HepG2 (cell line): ENCODE data around the gene ZNF367. TPM values are rescaled to one million over a fixed set of nuclear protein-coding genes. Genes with fewer than 3 reads are reported as not detected.
A peak's percentile ranks its signal among the peaks of the same experiment; 100 is the strongest.

Source experiments
- ATF2 ChIP-seq: sonication (generic); formaldehyde crosslinking; IDR thresholded peaks from 2 replicates; pipeline ENCODE4 v1.4.0; 2020; ENCODE audit warnings: missing genetic modification reagents
- CBX5 ChIP-seq: sonication (generic); formaldehyde crosslinking; IDR thresholded peaks from 2 replicates; pipeline ENCODE4 v1.4.0; 2020; ENCODE audit warnings: missing genetic modification reagents, borderline replicate concordance
- CREB3 ChIP-seq: sonication (generic); formaldehyde crosslinking; IDR thresholded peaks from 2 replicates; pipeline ENCODE4 v1.5.0; 2020; ENCODE audit warnings: missing genetic modification reagents
- HDAC1 ChIP-seq: sonication (generic); formaldehyde crosslinking; IDR thresholded peaks from 2 replicates; pipeline ENCODE4 v1.5.1; 2020; ENCODE audit warnings: mild to moderate bottlenecking, missing genetic modification reagents
- KDM2A ChIP-seq: sonication (generic); formaldehyde crosslinking; IDR thresholded peaks from 2 replicates; pipeline ENCODE4 v1.4.0; 2020; ENCODE audit warnings: low read depth, missing genetic modification reagents, borderline replicate concordance
- NAIF1 ChIP-seq: sonication (generic); formaldehyde crosslinking; IDR thresholded peaks from 2 replicates; pipeline ENCODE4 v1.5.0; 2020; ENCODE audit warnings: mild to moderate bottlenecking, missing genetic modification reagents, borderline replicate concordance
- PAF1 ChIP-seq: IDR thresholded peaks from 2 replicates; pipeline ENCODE4 v1.6.1; 2016; ENCODE audit warnings: missing genetic modification reagents, missing compliant biosample characterization
- PAX8 ChIP-seq: sonication (generic); formaldehyde crosslinking; IDR thresholded peaks from 2 replicates; pipeline ENCODE4 v1.8.0; 2022; ENCODE audit warnings: mild to moderate bottlenecking, missing genetic modification reagents, borderline replicate concordance
- SNAPC4 ChIP-seq: sonication (generic); formaldehyde crosslinking; IDR thresholded peaks from 2 replicates; pipeline ENCODE4 v1.4.0; 2020; ENCODE audit warnings: mild to moderate bottlenecking, missing genetic modification reagents
- SRSF1 ChIP-seq: fragments of 200-400 bp; formaldehyde crosslinking; optimal IDR thresholded peaks from 2 replicates; pipeline ENCODE3; 2017; ENCODE audit warnings: mild to moderate bottlenecking, low read depth, low read length, moderate library complexity
- ZBTB2 ChIP-seq: sonication (generic); formaldehyde crosslinking; IDR thresholded peaks from 2 replicates; pipeline ENCODE4 v1.8.0; 2022; ENCODE audit warnings: low read depth, missing genetic modification reagents
- ZBTB7B ChIP-seq: sonication (generic); formaldehyde crosslinking; IDR thresholded peaks from 2 replicates; pipeline ENCODE4 v1.4.0; 2020; ENCODE audit warnings: missing genetic modification reagents
- ZNF274 ChIP-seq: sonication (generic); formaldehyde crosslinking; IDR thresholded peaks from 2 replicates; pipeline ENCODE4 v1.5.1; 2020; ENCODE audit warnings: mild to moderate bottlenecking, missing genetic modification reagents
- ZNF337 ChIP-seq: sonication (generic); formaldehyde crosslinking; IDR thresholded peaks from 2 replicates; pipeline ENCODE4 v1.5.1; 2020; ENCODE audit warnings: missing genetic modification reagents, low read depth, mild to moderate bottlenecking, borderline replicate concordance
- ZNF501 ChIP-seq: sonication (generic); formaldehyde crosslinking; IDR thresholded peaks from 2 replicates; pipeline ENCODE4 v1.5.1; 2020; ENCODE audit warnings: mild to moderate bottlenecking, moderate library complexity, missing genetic modification reagents
- ZNF580 ChIP-seq: IDR thresholded peaks from 2 replicates; pipeline ENCODE4 v1.6.1; 2016; ENCODE audit warnings: low read depth, borderline replicate concordance
- ZNF644 ChIP-seq: IDR thresholded peaks from 2 replicates; pipeline ENCODE4 v1.6.1; 2016; ENCODE audit warnings: low read depth
- ZNF703 ChIP-seq: sonication (generic); formaldehyde crosslinking; IDR thresholded peaks from 2 replicates; pipeline ENCODE4 v1.5.1; 2020; ENCODE audit warnings: missing genetic modification reagents, mild to moderate bottlenecking, moderate library complexity, borderline replicate concordance
- polyA plus RNA-seq, 8 experiments: library from polyadenylated mRNA; depleted of rRNA in 3 of 8; stranded (reverse) in 7 of 8; unstranded in 1 of 8; fragments of >200 nt; fragmentation: Illumina TruSeq in 4 of 8; extraction: Trizol in 4 of 8; gene quantifications; 2 replicates each; pipeline versions ENCODE4 v1.2.1 to v1.2.3, GENCODE V29; 2011 to 2016; ENCODE audit warnings: low read depth in 4 of 8, missing spikeins in 1 of 8, mixed read lengths in 1 of 8; ENCODE audit not compliant: insufficient read depth in 1 of 8
- total RNA-seq, 5 experiments: library from RNA; depleted of rRNA; stranded (reverse); fragments of >200 nt; fragmentation: Illumina TruSeq; extraction: Trizol; gene quantifications; 2 replicates each; pipeline ENCODE4 v1.2.3, GENCODE V29; 2016; ENCODE audit warnings: low read depth in 1 of 5

The ZNF367 gene
- total and polyA plus RNA-seq, 2 of the 13 experiments (the other 11 are each of a cell fraction or from before 2014, with no cell fraction given): 2.9 to 7.7 TPM

- TF ChIP-seq NAIF1 (0 out of 2 replicates have a peak, but pooled peaks have one; percentile 54), CBX5 (CRISPR knock-in tag) (peak; percentile 9; the same call in 1 of the 2 replicates), ZNF501 (peak; percentile 77), ZNF703 (no peak; the same call in 1 of the 2 replicates), PAF1 (CRISPR knock-in tag) (no peak), ZBTB7B (CRISPR knock-in tag) (peak; percentile 88), ATF2 (0 out of 2 replicates have a peak, but pooled peaks have one; percentile 56), HDAC1 (CRISPR knock-in tag) (peak; percentile 72; the same call in 1 of the 2 replicates), PAX8 (CRISPR knock-in tag) (no peak), ZNF337 (CRISPR knock-in tag) (peak; percentile 94; the same call in 1 of the 2 replicates), KDM2A (CRISPR knock-in tag) (peak; percentile 74), ZNF644 (CRISPR knock-in tag) (peak; percentile 83), CREB3 (0 out of 2 replicates have a peak, but pooled peaks have one; percentile 53), SNAPC4 (CRISPR knock-in tag) (peak; percentile 53; the same call in 1 of the 2 replicates), SRSF1 (no peak), ZNF274 (CRISPR knock-in tag) (peak; percentile 52; the same call in 1 of the 2 replicates), ZNF580 (peak; percentile 91; the same call in 1 of the 2 replicates), ZBTB2 (CRISPR knock-in tag) (peak; percentile 20; the same call in 1 of the 2 replicates)
Observed at GRCh38 chr9:96436456-96437126, 18.4 kb upstream of the ZNF367 start (continued).
